Measurements from ENCODE around the gene SP3.

The SP3 gene

GRCh38 chr2:173941567-173941966, 23.6 kb downstream of the SP3 start:
- TF ChIP-seq, protein P1, sequence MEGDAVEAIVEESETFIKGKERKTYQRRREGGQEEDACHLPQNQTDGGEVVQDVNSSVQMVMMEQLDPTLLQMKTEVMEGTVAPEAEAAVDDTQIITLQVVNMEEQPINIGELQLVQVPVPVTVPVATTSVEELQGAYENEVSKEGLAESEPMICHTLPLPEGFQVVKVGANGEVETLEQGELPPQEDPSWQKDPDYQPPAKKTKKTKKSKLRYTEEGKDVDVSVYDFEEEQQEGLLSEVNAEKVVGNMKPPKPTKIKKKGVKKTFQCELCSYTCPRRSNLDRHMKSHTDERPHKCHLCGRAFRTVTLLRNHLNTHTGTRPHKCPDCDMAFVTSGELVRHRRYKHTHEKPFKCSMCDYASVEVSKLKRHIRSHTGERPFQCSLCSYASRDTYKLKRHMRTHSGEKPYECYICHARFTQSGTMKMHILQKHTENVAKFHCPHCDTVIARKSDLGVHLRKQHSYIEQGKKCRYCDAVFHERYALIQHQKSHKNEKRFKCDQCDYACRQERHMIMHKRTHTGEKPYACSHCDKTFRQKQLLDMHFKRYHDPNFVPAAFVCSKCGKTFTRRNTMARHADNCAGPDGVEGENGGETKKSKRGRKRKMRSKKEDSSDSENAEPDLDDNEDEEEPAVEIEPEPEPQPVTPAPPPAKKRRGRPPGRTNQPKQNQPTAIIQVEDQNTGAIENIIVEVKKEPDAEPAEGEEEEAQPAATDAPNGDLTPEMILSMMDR (IDR thresholded peaks at IDR 0.05; ENCODE audit: low read length, missing control alignments) = no peak
- no peak for DNase-seq (ENCODE audit: low read depth)
- no peak overlapping the region for H3K4me3 ChIP-seq (replicated peaks; ENCODE audit: low read depth, low read length)

DNA sequence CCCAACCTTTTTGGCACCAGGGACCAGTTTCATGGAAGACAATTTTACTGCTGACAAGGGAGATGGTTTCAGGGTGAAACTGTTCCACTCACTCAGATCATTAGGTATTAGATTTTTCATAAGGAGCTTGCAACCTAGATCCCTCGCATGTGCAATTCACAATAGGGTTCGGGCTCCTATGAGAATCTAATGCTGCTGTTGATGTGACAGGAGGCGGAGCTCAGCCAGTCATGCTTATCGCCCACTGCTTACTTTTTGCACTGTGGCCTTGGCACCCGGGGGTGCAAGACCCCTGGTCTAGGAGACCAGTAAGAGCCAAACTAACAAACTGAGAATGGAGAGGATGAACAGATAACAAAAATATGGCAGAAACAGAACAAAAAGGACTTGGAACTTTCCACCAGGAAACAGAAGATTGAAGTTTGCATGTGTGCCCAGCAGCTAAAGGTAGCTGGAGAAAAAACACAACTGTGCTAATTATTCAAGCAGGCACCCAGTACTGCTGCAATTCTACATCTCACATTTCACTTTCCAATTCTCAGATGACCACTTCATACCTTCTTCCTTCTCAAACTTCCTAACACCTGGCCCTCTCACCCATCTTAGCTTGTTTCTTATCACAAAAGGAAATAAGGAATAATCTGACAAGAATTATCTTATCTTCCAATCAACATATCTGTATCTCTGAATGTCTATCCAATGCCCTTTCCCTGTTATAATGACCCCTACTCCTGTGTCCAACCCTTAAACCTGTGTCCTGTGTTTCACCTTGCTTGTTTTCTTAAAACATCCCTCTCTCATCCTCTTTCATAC, 24.8 kb downstream of the SP3 start:
- no peak overlapping the region for H3K4me3 ChIP-seq (replicated peaks; ENCODE audit: low read depth, low read length)
- DNase-seq (ENCODE audit: low read depth) = no peak
- TF ChIP-seq, protein P1 (IDR thresholded peaks at IDR 0.05; ENCODE audit: low read length, missing control alignments) = no peak

GRCh38 chr2:173938700-173939384, 26.3 kb downstream of the SP3 start:
- no peak for DNase-seq (ENCODE audit: low read depth)
- TF ChIP-seq, protein P1 (IDR thresholded peaks at IDR 0.05; ENCODE audit: low read length, missing control alignments) = no peak
- H3K4me3 ChIP-seq (replicated peaks; ENCODE audit: low read depth, low read length) = no peak overlapping the region

- no peak for DNase-seq (ENCODE audit: low read depth)
- no peak overlapping the region for H3K4me3 ChIP-seq (replicated peaks; ENCODE audit: low read depth, low read length)
- TF ChIP-seq, protein P1 (IDR thresholded peaks at IDR 0.05; ENCODE audit: low read length, missing control alignments) = no peak
Measured at GRCh38 chr2:173935305-173935704, 29.9 kb downstream of the SP3 start.

- no peak overlapping the region for H3K4me3 ChIP-seq (replicated peaks; ENCODE audit: low read depth, low read length)
- TF ChIP-seq, protein P1 (IDR thresholded peaks at IDR 0.05; ENCODE audit: low read length, missing control alignments) = no peak
- no peak for DNase-seq (ENCODE audit: low read depth)
Measured at GRCh38 chr2:173934895-173935294, 30.3 kb downstream of the SP3 start.

DNA sequence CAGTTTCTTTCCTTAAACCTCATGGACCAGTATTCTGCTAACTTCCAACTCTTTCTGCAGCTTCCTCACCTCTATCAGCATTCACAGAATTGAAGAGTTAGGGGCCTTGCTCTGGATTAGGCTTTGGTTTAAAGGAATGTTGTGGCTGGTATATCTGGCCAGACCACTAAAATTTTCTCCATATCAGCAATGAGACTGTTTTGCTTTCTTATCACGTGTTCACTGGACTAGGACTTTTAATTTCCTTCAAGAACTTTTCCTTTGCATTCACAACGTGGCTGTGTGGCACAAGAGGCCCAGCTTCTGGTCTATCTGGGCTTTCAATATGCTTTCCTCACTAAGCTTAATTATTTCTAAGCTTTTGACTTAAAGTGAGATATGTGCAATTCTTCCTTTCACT, 33.4 kb downstream of the SP3 start:
- TF ChIP-seq, protein P1 (IDR thresholded peaks at IDR 0.05; ENCODE audit: low read length, missing control alignments) = no peak
- H3K4me3 ChIP-seq (replicated peaks; ENCODE audit: low read depth, low read length) = no peak overlapping the region
- DNase-seq (ENCODE audit: low read depth) = no peak

Data from fibroblast of pulmonary artery (primary cell).